Upper lobe of right lung (tissue), 1 donor: Measurements from ENCODE around the gene PALB2. TPM values are rescaled to one million over a fixed set of nuclear protein-coding genes. Genes with fewer than 3 reads are reported as not detected.

Experiments used
- ATAC-seq: fragments of 200-7000 bp; cut with Tn5 transposase; one replicate; pipeline ENCODE4 v1.9.1; 2020; ENCODE audit warnings: mild to moderate bottlenecking, moderate library complexity
- DNase-seq: peaks from one replicate; pipeline ENCODE4 v3.0.0-alpha.2; 2020
- H3K27ac ChIP-seq: fragments of 200-600 bp; one replicate; pipeline ENCODE4 v1.8.0; 2022
- H3K27me3 ChIP-seq: fragments of 200-600 bp; one replicate; pipeline ENCODE4 v1.8.0; 2022; ENCODE audit warnings: mild to moderate bottlenecking
- H3K36me3 ChIP-seq: fragments of 200-600 bp; one replicate; pipeline ENCODE4 v1.8.0; 2022
- H3K4me1 ChIP-seq: fragments of 200-600 bp; one replicate; pipeline ENCODE4 v1.8.0; 2022
- H3K4me3 ChIP-seq: fragments of 200-600 bp; one replicate; pipeline ENCODE4 v1.8.0; 2022; ENCODE audit warnings: mild to moderate bottlenecking
- H3K9me3 ChIP-seq: fragments of 200-600 bp; one replicate; pipeline ENCODE4 v1.8.0; 2022
- CTCF ChIP-seq: fragments of 200-600 bp; IDR thresholded peaks from one replicate; pipeline ENCODE4 v1.8.0; 2022; ENCODE audit warnings: antibody characterized with exemption
- intact Hi-C: fragments of 100-400 bp; cut with DNase I; formaldehyde crosslinking; loops from one replicate; pipeline ENCODE4 v1.11.0; 2022
- total RNA-seq: library from RNA; stranded (reverse); fragmentation: NEBNext Ultra II Directional; extraction: Animal tissue kit (Norgen Biotek cat#: 25700); gene quantifications from one replicate; pipeline ENCODE4 v1.2.1, GENCODE V29; 2021
- donor health status: DM: no; HTN: yes; CAD: no; lungs with severe emphysema.

The PALB2 gene
- total RNA-seq, 1 donor from 2014 or later, result 11.7 TPM

- Histone ChIP-seq H3K27me3 (no peaks in the 10 kb centered on the region), H3K4me1 (peaks cover 3% of the 10 kb centered on the region), H3K4me3 (no peak overlapping the region), H3K36me3 (peaks cover 20% of the 10 kb centered on the region), H3K27ac (no peak overlapping the region), H3K9me3 (no peaks in the 10 kb centered on the region)
- intact Hi-C loops, result no loop called here
- no peak for TF ChIP-seq CTCF
- ATAC-seq, result no peak
- no peak for DNase-seq
Measured at GRCh38 chr16:23673971-23674614, 33.0 kb upstream of the PALB2 start.

- DNase-seq (no peak), ATAC-seq (no peak)
- Histone ChIP-seq H3K9me3 (no peaks in the 10 kb centered on the region), H3K36me3 (peaks cover 56% of the 10 kb centered on the region), H3K4me3 (no peak overlapping the region), H3K27me3 (no peaks in the 10 kb centered on the region), H3K4me1 (no peaks in the 10 kb centered on the region), H3K27ac (no peak overlapping the region)
- intact Hi-C loops, result no loop called here
- TF ChIP-seq CTCF, result no peak
Measured at GRCh38 chr16:23670137-23670776, 29.1 kb upstream of the PALB2 start.

- intact Hi-C loops, result no loop called here
- H3K27ac ChIP-seq, result no peak overlapping the region
- DNase-seq (no peak), ATAC-seq (no peak)
- H3K36me3 ChIP-seq, result peaks cover 70% of the 10 kb centered on the region
- H3K4me3 ChIP-seq, result no peak overlapping the region
- no peaks in the 10 kb centered on the region for H3K9me3 ChIP-seq
- TF ChIP-seq CTCF, result no peak
- no peaks in the 10 kb centered on the region for H3K4me1 ChIP-seq
- no peaks in the 10 kb centered on the region for H3K27me3 ChIP-seq
Measured at GRCh38 chr16:23668873-23669272, 27.8 kb upstream of the PALB2 start.

GRCh38 chr16:23668225-23668624 is 27.1 kb upstream of the PALB2 start:
- Histone ChIP-seq H3K9me3 (no peaks in the 10 kb centered on the region), H3K4me3 (no peak overlapping the region), H3K4me1 (no peaks in the 10 kb centered on the region), H3K36me3 (peaks cover 76% of the 10 kb centered on the region), H3K27ac (no peak overlapping the region), H3K27me3 (no peaks in the 10 kb centered on the region)
- ATAC-seq (no peak), DNase-seq (no peak)
- no peak for TF ChIP-seq CTCF
- intact Hi-C loops, result no loop called here

GRCh38 chr16:23667355-23667659 is 26.2 kb upstream of the PALB2 start:
- Histone ChIP-seq H3K36me3 (peaks cover 85% of the 10 kb centered on the region), H3K9me3 (no peaks in the 10 kb centered on the region), H3K4me3 (no peak overlapping the region), H3K27ac (no peak overlapping the region), H3K27me3 (no peaks in the 10 kb centered on the region), H3K4me1 (no peaks in the 10 kb centered on the region)
- DNase-seq (no peak), ATAC-seq (no peak)
- intact Hi-C loops, result no loop called here
- TF ChIP-seq CTCF, result no peak
